SU-DHL-6 (cell line): Measurements from ENCODE around the gene TNNT2.

Experiments used
- CTCF ChIP-seq: fragments of 200-600 bp; sonication (generic); IDR thresholded peaks from one replicate; pipeline ENCODE4 v1.5.1; 2017; ENCODE audit warnings: antibody characterized with exemption, mild to moderate bottlenecking, low read length, moderate library complexity; ENCODE audit not compliant: insufficient read depth, poor library complexity, severe bottlenecking
- EZH2phosphoT487 ChIP-seq: fragments of 200-600 bp; sonication (generic), shearing (Covaris generic); conservative IDR thresholded peaks from 2 replicates; pipeline ENCODE4 v1.6.1; 2018; ENCODE audit warnings: mild to moderate bottlenecking, antibody characterized with exemption, low read length, moderate library complexity, mixed read lengths

GRCh38 chr1:201317551-201317950, 59.9 kb downstream of the TNNT2 start:
- TF ChIP-seq CTCF (no peak), EZH2phosphoT487 (no peak)
